GM04503 (cell line): ENCODE data around the gene CDH6.
"Not testable (repeated sequence)": the region's sequence is repeated elsewhere in the genome, so short reads cannot be mapped to it uniquely, and the experiment has no call there.

Experiments used
- DNase-seq: peaks from one replicate; pipeline ENCODE4 v3.0.0-alpha.2; 2012; ENCODE audit warnings: low read depth

The CDH6 gene

DNA sequence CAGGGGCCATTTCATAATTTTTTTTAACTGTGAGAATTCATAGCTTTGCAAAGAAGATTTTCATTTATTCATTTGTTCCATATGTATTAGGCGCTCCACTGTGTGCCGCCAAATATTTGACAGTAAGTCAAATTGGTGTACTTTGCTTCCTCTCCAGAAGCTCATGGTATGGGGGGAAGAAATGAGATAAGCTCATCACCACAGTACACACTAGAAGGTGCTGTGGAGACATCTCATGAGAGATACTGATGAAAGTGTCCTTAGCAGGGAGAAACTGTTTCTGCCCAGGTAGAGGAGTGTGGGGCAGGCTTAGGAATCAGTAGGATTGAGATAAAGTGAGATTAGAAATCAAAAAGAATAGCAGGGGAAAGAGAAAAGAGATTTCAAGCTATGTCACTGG is 136.2 kb downstream of the CDH6 start:
- DNase-seq, result no peak

DNA sequence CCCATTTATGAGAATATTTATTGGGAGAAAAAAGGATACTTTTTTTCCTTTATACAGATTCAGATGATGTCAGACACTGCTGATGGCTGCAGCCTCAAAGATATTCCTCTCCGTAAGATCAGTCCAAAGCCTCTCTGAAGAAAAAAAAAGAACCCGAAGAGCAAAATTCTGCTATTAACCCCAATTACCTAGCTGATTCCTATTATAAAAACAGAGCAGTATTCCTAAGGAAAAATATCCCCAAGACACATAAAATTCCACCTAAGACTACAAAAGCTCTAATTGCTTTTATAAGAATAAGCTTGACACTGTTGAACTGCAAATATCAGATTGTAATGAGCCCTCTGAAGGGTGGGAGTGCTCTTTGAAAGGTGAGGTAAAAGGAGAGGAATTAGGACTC is 138.7 kb downstream of the CDH6 start:
- DNase-seq, result no peak

DNA sequence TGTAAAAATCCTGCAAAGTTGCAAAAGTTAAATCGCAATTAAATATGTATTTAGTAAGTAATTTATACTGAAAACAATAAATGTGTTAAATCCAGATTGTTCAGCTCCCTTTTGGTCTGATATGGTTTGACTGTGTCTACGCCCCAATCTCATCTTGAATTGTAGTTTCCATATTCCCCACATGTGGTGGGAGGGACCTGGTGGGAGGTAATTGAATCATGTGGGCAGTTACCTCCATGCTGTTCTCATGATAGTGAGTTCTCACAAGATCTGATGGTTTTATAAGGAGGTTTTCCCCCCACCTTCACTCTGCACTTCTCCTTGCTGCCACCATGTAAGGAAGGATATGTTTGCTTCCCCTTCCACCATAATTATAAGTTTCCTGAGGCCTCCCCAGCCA is 140.0 kb downstream of the CDH6 start:
- no peak for DNase-seq

DNA sequence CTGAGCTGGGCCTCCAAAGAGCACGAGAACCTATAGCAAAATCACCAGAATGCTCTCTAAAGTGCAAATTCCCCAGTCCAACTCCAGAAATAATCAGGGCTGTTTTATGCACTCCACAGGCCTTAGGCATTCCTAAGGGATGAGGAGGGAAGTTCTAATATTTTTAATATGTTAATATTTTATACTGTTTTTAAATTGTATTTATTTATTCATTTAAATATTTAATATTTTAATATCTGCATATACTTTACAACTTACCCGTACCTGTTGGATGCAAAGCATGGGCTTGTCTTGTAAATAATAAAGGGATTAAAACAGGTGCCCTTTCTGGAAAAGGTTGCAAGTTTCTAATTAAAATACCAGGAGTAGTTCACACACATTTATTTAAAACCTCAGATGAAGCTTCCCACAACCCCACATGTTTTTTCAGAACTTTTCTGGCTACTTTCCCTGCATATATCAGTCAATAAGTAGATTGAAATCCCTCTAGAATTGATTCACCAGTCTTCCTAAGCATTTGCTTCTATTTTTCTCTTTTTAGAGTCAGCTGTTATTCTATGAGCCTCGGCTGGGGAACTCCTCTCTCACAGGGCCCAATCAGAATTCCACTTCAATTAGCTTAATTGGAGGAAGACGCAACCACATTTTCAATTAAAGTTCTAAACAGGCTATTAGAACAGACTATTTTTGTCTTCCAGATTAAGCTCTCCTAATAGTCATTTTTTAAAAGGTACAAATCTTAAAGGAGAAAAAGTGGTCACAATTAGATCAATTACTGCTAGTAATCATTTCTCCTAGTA is 140.8 kb downstream of the CDH6 start:
- no peak for DNase-seq

DNA sequence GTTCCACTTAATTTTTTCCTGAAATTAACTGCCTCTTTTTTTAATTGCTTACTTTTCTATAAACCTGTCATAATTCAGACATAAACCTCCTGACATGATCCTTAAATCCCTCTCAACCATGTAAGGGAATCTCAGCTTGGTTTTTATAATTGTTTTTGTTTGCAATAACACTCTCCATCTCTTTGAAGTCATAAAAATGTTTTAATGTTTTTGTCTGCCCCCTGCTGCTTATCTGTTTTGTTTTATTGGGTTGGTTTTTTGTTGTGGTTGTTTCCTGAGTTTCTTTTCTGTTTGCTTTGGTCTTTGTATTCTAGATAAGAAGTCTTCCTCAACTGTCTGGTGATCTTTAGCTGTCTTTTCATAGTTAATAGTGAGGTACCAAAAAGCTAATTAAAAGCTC is 142.0 kb downstream of the CDH6 start:
- DNase-seq, result no peak

DNA sequence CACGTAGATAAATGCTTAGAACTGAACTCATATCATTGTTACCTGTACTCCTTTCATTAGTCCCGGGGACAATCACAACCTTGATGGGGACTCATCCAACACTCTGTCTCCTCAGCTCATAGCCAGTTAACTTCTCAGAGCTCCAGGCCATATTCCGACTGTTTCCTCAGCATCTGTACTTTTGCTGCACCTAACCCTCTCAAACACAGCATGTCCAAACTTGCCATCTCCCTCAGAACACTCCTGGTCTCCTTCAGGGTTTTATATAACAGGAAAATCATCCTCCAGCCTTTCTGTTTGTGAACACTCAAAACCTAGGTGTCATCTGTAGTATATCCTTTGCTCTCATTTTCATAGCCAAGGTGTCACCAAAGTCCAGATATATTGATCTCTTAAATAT is 150.5 kb downstream of the CDH6 start:
- no peak for DNase-seq

DNA sequence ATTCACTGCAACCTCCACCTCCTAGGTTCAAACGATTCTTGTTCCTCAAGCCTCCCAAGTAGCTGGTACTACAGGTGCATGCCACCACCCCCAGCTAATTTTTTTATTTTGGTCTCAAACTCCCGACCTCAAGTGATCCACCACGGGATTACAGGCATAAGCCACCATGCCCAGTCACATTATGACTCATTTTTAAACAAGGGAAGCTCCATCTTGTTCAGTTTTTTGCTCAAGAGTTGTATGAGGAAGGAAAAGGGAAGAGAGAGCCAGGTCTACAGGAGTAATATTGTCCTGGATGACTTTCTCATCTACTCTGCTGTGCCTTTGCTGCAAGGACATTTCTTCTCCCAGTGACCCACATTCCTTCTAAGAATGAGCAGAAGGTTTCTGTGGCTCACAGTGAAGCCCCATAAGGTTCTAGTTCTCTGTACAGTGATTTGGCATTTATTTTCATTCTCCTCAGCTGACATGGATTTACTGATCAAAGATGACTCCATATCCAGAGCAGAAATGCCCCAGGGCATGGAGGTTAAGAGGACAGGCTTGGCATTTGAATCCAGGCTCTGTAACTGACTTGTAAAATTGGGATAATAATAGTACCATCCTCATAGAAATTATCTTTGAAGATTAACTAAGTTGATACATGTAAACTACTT is 153.5 kb downstream of the CDH6 start:
- DNase-seq, result no peak

DNA sequence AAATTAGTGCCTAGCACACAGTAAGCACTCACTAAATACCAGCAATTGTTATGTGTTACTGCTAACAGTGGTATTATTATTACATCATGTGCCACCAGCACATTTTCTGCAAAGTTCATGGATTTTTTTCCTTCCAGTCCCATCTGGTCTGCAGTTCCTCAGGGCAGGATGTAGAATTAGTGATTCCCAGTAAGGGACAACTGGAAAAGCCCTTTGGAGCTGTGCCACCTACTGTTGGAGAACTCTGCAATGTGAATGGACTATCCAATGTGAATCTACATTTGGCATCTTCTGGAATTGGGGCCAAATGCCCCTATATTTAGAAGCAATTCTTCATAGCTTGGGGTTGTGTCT is 154.0 kb downstream of the CDH6 start:
- DNase-seq, result no peak

DNA sequence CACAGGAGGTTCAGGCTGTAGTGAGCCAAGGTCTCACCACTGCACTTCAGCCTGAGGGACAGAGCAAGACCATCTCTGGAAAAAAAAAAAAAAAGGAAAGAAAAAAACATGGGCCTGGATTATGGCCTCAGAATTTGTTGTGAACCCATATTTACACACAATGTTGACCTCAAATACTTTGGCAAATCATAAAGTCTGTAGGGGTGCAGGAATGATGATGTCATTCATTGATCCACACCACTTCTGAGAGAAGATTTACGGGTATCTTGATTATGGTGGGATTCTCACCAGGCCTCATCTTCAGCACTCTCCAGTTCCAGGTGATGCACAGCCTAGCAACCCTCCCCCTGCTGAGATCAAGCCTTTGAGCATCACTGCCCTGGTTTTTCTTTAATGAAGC is 156.9 kb downstream of the CDH6 start:
- DNase-seq, result no peak

DNA sequence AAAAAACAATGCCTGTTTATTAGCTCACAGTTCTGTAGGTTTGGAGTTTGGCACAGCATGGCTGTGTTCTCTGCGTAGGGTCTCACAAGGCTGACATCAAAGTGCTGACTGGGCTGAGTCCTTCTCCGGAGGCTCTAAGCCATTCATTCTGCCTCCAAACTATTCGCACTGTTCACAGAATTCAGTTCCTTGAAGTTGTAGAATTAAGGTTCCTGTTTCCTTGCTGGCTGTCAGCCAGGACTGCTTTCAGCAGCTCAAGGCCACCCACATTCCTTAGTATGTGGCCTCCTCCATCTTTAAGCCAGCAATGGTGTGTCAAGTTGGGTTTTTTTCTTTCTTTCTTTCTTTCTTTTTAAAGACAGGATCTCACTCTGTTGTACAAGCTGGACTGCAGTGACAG is 161.9 kb downstream of the CDH6 start:
- DNase-seq, result no peak

DNA sequence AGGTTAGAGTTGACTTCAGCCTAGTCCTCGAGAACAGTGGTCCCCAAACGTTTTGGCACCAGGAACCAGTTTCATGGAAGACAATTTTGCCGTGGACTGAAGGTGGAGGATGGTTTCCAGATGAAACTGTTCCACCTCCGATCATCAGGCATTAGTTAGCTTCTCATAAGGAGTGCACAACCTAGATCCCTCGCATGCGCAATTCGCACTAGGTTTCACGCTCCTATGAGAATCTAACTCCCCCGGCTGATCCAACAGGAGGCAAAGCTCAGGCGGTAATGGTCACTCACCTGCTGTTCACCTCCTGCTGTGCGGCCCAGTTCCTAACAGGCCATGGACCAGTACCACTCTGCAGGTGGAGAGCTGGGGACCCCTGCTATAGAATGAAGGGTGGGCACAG is 163.6 kb downstream of the CDH6 start:
- no peak for DNase-seq

DNA sequence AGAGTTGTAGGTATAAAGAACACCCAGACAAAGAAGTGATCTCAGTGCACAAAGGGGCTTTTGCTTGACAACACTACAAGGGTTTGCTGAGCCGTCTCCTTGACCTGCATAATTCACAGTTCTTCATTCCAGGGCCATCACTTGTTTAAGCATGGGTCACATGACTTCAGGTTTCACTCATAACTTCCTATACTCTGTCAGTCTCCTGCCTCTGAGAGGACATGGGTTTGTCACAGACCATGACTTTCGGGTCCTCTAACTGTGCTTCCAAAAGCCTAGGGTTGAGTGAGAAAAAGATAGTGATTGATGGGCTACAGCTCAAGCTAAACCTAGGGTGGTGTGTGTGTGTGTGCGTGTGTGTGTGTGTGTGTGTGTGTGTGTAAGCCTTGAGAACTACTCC is 166.4 kb downstream of the CDH6 start:
- no peak for DNase-seq

DNA sequence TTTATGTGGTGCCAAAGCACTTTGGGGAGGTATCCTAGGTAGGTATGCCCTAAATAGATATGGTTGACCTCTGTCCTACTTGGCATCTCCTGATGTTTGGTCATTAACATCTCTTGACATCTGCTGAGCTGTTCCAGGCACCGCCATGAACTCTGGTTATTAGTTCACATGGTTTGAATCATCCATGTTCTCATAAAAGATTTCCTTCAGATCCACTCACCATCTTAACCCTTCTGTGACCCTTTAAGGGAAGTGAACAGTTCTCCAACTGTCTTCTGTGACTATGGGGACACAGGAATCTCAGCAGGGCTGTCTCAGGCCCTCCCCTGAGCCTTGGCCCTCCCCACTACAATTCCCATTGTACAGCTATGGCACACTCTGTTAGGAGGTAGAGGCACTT is 167.7 kb downstream of the CDH6 start:
- DNase-seq, result peak; percentile 84

DNA sequence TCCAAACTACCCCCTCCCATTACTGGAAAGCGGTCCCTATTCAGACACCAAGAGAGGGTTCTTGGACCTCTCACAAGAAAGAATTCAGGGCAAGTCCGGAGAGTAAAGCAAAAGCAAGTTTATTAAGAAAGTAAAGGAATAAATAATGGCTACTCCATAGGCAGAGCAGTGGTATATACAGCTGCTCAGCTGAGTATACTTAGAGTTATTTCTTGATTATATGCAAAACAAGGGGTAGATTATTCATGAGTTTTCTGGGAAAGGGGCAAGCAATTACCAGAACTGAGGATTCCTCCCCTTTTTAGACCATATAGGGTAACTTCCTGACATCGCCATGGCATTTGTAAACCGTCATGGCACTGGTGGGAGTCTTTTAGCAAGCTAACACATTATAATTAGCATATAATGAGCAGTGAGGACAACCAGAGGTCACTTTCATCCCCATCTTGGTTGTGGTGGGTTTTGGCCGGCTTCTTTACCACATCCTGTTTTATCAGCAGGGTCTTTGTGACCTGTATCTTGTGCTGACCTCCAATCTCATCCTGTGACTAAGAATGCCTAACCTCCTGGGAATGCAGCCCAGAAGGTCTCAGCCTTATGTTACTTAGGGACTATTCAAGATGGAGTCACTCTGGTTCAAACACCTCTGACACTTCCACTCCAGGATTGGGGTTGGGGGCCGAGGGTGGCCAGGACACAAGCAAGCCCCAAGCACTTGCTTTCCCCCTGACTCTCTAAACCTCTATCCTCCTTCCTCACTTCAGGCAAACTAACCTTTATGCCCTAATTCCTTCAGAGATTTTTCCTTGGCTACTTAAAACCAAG is 168.4 kb downstream of the CDH6 start:
- DNase-seq, result not testable (repeated sequence)

DNA sequence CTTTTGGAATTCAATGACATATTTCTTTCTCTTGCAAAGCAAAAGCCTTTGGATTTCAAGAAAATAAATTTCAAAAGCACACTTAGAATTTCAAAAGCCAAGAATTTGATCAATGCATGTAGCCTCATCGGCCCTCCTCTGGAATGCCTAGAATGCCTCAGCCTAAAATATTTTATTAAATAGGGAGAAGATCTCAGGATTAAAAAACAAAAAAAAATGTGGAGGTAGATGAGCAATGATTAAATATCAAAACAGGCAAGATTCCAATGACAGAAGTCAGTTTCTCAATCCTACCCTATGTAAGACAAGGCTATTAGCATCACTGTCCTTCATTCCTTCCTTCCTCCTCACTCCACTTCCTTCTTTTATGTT is 169.0 kb downstream of the CDH6 start:
- peak; percentile 59 for DNase-seq

DNA sequence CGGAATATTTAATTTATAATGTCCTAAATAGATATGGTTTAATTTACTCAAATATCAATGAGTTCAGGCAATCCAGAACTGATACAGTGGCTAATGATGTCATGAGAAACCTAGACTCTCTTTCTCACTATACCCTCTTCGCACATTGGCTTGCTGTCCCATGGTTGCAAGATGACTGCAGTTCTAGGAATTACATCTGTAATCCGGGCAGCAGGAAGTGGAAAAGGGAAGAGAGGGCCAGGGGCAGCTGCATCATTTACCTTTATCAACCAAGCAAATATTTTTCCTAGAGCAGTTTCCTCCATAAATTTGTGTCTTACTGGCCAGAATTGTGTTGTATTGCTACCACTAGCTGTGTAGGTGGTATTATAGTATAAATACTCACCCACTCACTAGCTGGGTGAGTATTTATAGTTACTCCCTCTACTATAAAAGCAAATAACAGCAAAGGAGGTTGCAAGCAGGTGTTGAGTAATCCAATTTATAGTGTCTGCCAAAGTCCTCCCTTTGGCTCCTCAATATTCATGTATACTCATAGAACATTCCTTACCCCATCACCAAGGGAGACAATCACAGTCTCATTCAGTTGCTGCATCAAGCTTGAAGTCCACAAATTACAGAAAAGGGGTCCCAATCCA is 169.6 kb downstream of the CDH6 start:
- peak; percentile 63 for DNase-seq

DNA sequence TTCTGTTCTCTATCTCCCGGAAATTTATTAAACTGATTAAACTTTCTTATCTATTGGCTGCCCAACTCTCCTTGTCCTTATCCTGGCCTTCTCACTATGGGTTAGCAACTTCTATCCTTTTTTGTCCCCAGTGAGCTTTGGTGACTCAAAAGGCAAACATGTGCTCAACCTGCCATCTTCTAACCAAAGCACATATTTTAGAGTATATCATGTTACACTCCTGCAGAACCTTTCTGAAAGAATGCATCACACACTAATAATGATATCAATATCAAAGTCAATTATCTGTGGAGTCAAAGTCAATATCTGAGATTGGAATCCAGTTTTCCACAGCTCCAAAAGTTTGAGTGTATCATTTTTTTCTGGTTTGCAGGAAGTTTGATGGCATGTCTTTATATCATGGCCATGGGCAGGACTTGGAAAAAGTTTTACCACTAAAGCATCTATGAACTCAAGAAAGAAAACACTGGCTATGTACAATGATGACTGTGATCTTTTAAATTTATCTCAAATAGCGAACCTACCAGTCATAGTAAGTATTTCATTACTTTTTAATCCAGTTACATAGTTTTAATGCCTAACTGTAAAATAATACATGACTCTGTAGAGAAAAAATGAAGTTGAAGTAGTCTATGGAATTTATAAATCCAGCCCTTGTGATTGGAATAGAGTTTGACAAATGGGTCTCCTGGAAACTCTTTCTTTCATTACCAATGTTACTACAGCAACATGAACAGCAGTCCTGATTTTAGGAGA is 171.6 kb downstream of the CDH6 start:
- peak; percentile 89 for DNase-seq

DNA sequence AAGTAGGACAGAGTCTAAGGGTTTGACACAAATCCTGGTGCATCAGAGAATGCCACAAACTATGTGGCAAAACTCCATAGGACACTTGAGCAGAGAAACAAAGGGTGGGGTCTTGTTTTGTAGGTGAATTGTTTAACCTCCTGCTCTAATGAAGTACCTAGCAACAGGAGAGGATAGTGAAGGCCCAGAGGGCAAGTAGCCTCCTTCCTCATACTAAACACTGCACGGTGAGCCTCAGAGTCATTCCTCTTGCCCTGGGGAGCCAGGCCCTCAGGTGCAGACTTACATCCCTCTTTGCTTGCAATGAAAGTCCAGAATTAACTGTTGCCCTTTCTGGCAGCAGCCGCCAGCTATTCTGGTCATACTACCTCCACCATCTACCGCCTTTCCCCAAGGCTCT is 172.3 kb downstream of the CDH6 start:
- no peak for DNase-seq

DNA sequence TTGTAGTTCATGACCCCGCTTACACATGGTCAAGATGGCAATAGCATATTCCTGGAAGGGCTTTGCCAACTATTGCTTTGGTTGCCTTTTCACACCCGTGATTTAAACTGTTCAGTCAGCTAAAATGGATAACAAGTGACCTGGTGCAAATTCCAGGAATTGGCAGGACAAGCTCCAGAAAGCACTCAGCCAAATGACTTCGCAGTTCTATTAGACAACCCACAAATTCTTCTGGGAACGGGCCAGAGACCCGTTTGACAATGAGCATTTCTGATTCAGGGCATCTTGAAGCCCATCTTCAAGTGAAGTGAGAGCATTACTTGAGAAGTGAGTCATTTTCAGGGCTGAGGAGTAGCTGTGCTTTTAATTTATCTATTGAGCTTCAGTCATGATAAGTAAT is 173.5 kb downstream of the CDH6 start:
- peak; percentile 73 for DNase-seq

DNA sequence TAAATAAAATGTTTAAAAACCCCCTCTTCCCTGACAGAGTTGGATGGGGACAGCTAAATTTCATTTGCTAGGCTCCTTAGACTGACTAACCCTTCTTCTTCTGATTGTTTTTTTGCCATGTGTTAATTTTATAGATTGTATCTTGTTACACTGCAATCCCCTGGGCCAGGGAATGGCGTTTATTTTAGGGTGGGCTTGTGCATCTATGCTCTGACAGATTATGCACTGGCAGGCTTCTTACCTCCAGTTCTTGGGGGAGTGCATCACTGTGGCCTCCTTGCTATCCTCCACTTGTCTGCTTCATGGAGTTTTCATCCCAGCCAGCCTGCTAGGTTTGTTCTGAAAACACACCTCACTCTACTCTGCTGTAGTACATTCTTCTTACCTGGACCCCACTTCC is 178.6 kb downstream of the CDH6 start:
- DNase-seq, result no peak

DNA sequence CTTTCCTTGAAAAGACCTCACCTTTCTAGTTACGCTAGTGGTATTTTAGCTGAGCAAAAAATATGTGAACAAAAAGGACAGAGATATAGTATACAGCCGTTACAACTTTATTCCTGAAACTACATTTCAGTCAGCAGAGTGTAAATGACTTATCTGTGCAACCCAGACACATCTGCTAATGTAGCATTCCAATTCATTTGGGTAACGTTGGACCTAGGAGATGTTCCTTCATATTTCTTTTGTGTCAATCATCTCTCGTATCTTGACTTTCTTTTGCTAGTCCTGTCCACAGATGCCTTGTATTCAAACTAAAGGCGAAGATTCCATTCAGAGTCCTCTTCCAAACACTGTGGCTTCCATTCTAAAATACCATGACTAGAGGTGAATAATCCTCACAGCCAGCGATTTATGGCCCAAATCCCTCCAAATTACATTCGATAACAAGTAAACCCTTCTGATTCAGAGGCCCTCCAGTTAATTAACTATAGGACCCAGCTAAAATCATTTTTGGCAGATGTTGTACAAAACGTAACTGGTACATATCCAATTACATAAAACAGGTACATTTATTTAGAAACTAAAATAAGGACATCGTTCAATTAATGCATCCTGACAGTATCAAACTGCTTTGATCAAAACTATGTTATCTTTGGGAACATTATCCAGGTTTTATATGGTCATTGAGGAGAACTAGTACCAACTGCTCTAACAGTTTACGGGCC is 182.7 kb downstream of the CDH6 start:
- DNase-seq, result no peak
